Measurements from ENCODE around the gene RAB23.

- TF ChIP-seq CTCF (IDR thresholded peaks at IDR 0.05) (peak; percentile 15; the same call in 1 of the 2 replicates), ZFX (IDR thresholded peaks at IDR 0.05; ENCODE audit: borderline replicate concordance) (no peak)
Observed at GRCh38 chr6:57216235-57217101, 5.6 kb downstream of the RAB23 start.
